ENCODE data around the gene GABRR3.
"Not testable (repeated sequence)": the region's sequence is repeated elsewhere in the genome, so short reads cannot be mapped to it uniquely, and the experiment has no call there.

The GABRR3 gene

GRCh38 chr3:98021830-98022560 lies 13.1 kb downstream of the GABRR3 start:
- DNase-seq (ENCODE audit: low read depth in 2 of 2) = no peak

GRCh38 chr3:98020412-98020811 lies 14.7 kb downstream of the GABRR3 start:
- no peak for DNase-seq (ENCODE audit: low read depth in 2 of 2)

GRCh38 chr3:98018301-98018700 lies 16.8 kb downstream of the GABRR3 start:
- no peak for DNase-seq (ENCODE audit: low read depth in 2 of 2)

GRCh38 chr3:98014268-98014585 lies 20.9 kb downstream of the GABRR3 start:
- no peak for DNase-seq (ENCODE audit: low read depth in 2 of 2)

- no peak for DNase-seq (ENCODE audit: low read depth in 2 of 2)
These were observed 21.5 kb downstream of the GABRR3 start for GRCh38 chr3:98013411-98014267.

- no peak for DNase-seq (ENCODE audit: low read depth in 2 of 2)
These were observed 22.1 kb downstream of the GABRR3 start for GRCh38 chr3:98012979-98013378.

- DNase-seq (ENCODE audit: low read depth in 2 of 2) = not testable (repeated sequence)
These were observed 24.1 kb downstream of the GABRR3 start for GRCh38 chr3:98010883-98011449.

GRCh38 chr3:98010194-98010882 lies 24.8 kb downstream of the GABRR3 start:
- no peak for DNase-seq (ENCODE audit: low read depth in 2 of 2)

- no peak for DNase-seq (ENCODE audit: low read depth in 2 of 2)
These were observed 26.3 kb downstream of the GABRR3 start for GRCh38 chr3:98008855-98009254.

- no peak for DNase-seq (ENCODE audit: low read depth in 2 of 2)
These were observed 29.7 kb downstream of the GABRR3 start for GRCh38 chr3:98005438-98005837.

- DNase-seq (ENCODE audit: low read depth in 2 of 2) = no peak
These were observed 30.4 kb downstream of the GABRR3 start for GRCh38 chr3:98004721-98005120.

GRCh38 chr3:98003306-98003969 lies 31.7 kb downstream of the GABRR3 start:
- DNase-seq (ENCODE audit: low read depth in 2 of 2) = no peak

- DNase-seq (ENCODE audit: low read depth in 2 of 2) = no peak
These were observed 32.4 kb downstream of the GABRR3 start for GRCh38 chr3:98002717-98003116.

GRCh38 chr3:97999994-98000393 lies 35.1 kb downstream of the GABRR3 start:
- DNase-seq (ENCODE audit: low read depth in 2 of 2) = no peak

- DNase-seq (ENCODE audit: low read depth in 2 of 2) = no peak
These were observed 36.0 kb downstream of the GABRR3 start for GRCh38 chr3:97999103-97999502.

GRCh38 chr3:97996988-97997387 lies 38.1 kb downstream of the GABRR3 start:
- no peak for DNase-seq (ENCODE audit: low read depth in 2 of 2)

GRCh38 chr3:97994328-97994945 lies 40.7 kb downstream of the GABRR3 start:
- no peak for DNase-seq (ENCODE audit: low read depth in 2 of 2)

GRCh38 chr3:97993526-97993925 lies 41.6 kb downstream of the GABRR3 start:
- no peak for DNase-seq (ENCODE audit: low read depth in 2 of 2)

- DNase-seq (ENCODE audit: low read depth in 2 of 2) = no peak
These were observed 42.5 kb downstream of the GABRR3 start for GRCh38 chr3:97992547-97993173.

GRCh38 chr3:97991293-97991682 lies 43.8 kb downstream of the GABRR3 start:
- no peak for DNase-seq (ENCODE audit: low read depth in 2 of 2)

Measured in activated CD4-positive, alpha-beta T cell treated with anti-CD3 and anti-CD28 coated beads for 24 hours (primary cell).